Renal cortex interstitium (tissue), 3 donors: Measurements from ENCODE around the gene EFNA4. TPM values are rescaled to one million over a fixed set of nuclear protein-coding genes. Genes with fewer than 3 reads are reported as not detected.

Source experiments
- polyA plus RNA-seq, 3 donors: library from polyadenylated mRNA; unstranded; fragments of 120-200 nt; gene quantifications; one replicate each; pipeline ENCODE4 v1.2.1, GENCODE V29; 2013; ENCODE audit not compliant: insufficient read length in 3 of 3

The EFNA4 gene
- polyA plus RNA-seq, 3 donors = 18.5 to 21.2 (median 19.1) TPM

Other genes starting within 250 kb of the EFNA4 start
- gene KCNN3, start 193.5 kb upstream of the EFNA4 start, polyA plus RNA-seq = 1 to 10 TPM; 2.4 to 2.9 (median 2.9) TPM
- 10 to 100 TPM; 37.9 to 48.3 (median 40.7) TPM for gene PMVK, start 127.0 kb upstream of the EFNA4 start, polyA plus RNA-seq
- 10 to 100 TPM; 56.2 to 80.8 (median 70.4) TPM for gene PBXIP1, start 107.6 kb upstream of the EFNA4 start, polyA plus RNA-seq
- 10 to 100 TPM; 41.5 to 48.0 (median 43.6) TPM for gene PYGO2, start 102.0 kb upstream of the EFNA4 start, polyA plus RNA-seq
- gene SHC1, start 93.0 kb upstream of the EFNA4 start, polyA plus RNA-seq = 10 to 100 TPM; 73.4 to 84.2 (median 83.4) TPM
- gene CKS1B, start 89.1 kb upstream of the EFNA4 start, polyA plus RNA-seq = 100 to 1,000 TPM in 2 of 3 donors, 10 to 100 TPM in 1; 80.2 to 111 (median 109) TPM
- 10 to 100 TPM; 26.1 to 34.1 (median 31.6) TPM for gene FLAD1, start 80.4 kb upstream of the EFNA4 start, polyA plus RNA-seq
- 1 to 10 TPM in 1 of 3 donors, under 1 TPM in 2; 0.42 to 1.6 (median 0.53) TPM for gene LENEP, start 70.2 kb upstream of the EFNA4 start, polyA plus RNA-seq
- gene ZBTB7B, start 60.9 kb upstream of the EFNA4 start, polyA plus RNA-seq = 10 to 100 TPM; 12.6 to 18.6 (median 14.5) TPM
- gene DCST2, start 30.0 kb upstream of the EFNA4 start, polyA plus RNA-seq = 1 to 10 TPM; 1.3 to 3.2 (median 2.1) TPM
- under 1 TPM; 0.12 to 0.61 (median 0.32) TPM for gene DCST1, start 29.9 kb upstream of the EFNA4 start, polyA plus RNA-seq
- gene ADAM15, start 12.4 kb upstream of the EFNA4 start, polyA plus RNA-seq = 10 to 100 TPM; 31.5 to 61.4 (median 57.2) TPM
- gene EFNA3, start 15.1 kb downstream of the EFNA4 start, polyA plus RNA-seq = 1 to 10 TPM; 6.7 to 7.2 (median 7.2) TPM
- gene EFNA1, start 64.1 kb downstream of the EFNA4 start, polyA plus RNA-seq = 10 to 100 TPM; 60.4 to 78.9 (median 65.0) TPM
- gene SLC50A1, start 72.1 kb downstream of the EFNA4 start, polyA plus RNA-seq = 10 to 100 TPM; 48.7 to 64.8 (median 55.5) TPM
- 10 to 100 TPM; 33.0 to 50.0 (median 46.7) TPM for gene DPM3, start 76.8 kb downstream of the EFNA4 start, polyA plus RNA-seq
- 100 to 1,000 TPM; 142 to 152 (median 147) TPM for gene KRTCAP2, start 109.6 kb downstream of the EFNA4 start, polyA plus RNA-seq
- gene TRIM46, start 110.1 kb downstream of the EFNA4 start, polyA plus RNA-seq = 1 to 10 TPM; 3.2 to 5.7 (median 4.0) TPM
- gene THBS3, start 144.2 kb downstream of the EFNA4 start, polyA plus RNA-seq = 10 to 100 TPM; 35.1 to 51.0 (median 35.4) TPM
- gene MTX1, start 145.0 kb downstream of the EFNA4 start, polyA plus RNA-seq = 10 to 100 TPM; 37.0 to 47.7 (median 41.8) TPM
- gene ENTREP3, start 191.7 kb downstream of the EFNA4 start, polyA plus RNA-seq = 10 to 100 TPM; 20.9 to 31.5 (median 28.1) TPM
- 10 to 100 TPM; 52.0 to 65.1 (median 61.8) TPM for gene SCAMP3, start 198.6 kb downstream of the EFNA4 start, polyA plus RNA-seq
- gene CLK2, start 209.8 kb downstream of the EFNA4 start, polyA plus RNA-seq = 10 to 100 TPM; 78.3 to 96.6 (median 82.5) TPM
- 10 to 100 TPM; 11.5 to 14.0 (median 11.8) TPM for gene HCN3, start 213.7 kb downstream of the EFNA4 start, polyA plus RNA-seq
- 1 to 10 TPM; 7.5 to 9.1 (median 8.8) TPM for gene PKLR, start 237.7 kb downstream of the EFNA4 start, polyA plus RNA-seq
- 100 to 1,000 TPM; 169 to 212 (median 174) TPM for gene FDPS, start 245.1 kb downstream of the EFNA4 start, polyA plus RNA-seq